ENCODE results near the gene TBC1D24. TPM values are rescaled to one million over a fixed set of nuclear protein-coding genes. Genes with fewer than 3 reads are reported as not detected.

Gene TBC1D24
- total RNA-seq, 1 experiment from 2014 or later = 24.6 TPM

- Histone ChIP-seq H3K9me2 (ENCODE audit: insufficient read depth) (no peaks in the 10 kb centered on the region), H3K27me3 (ENCODE audit: insufficient read depth, low read length) (no peaks in the 10 kb centered on the region), H3K4me1 (ENCODE audit: control insufficient read depth in 1 of 2, insufficient read depth in 2 of 2, low read length in 2 of 2) (no peaks in the 10 kb centered on the region), H3K4me2 (ENCODE audit: low read length) (no peak overlapping the region), H3K27ac (ENCODE audit: low read depth, low read length) (no peak overlapping the region), H3K9me3 (ENCODE audit: control insufficient read depth in 1 of 2, insufficient read depth in 1 of 2, low read depth in 1 of 2, low read length in 2 of 2) (no peaks in the 10 kb centered on the region), H4K20me1 (ENCODE audit: insufficient read depth) (no peaks in the 10 kb centered on the region), H3K79me2 (ENCODE audit: insufficient read depth, low read length) (peaks cover 17% of the 10 kb centered on the region; the same call in 1 of the 2 replicates), H2AFZ (ENCODE audit: low read depth, low read length, poor library complexity, severe bottlenecking) (no peak overlapping the region), H3K9ac (ENCODE audit: low read length) (no peak overlapping the region), H3K4me3 (replicated peaks in 1 of 2; ENCODE audit: low read depth in 1 of 2, low read length in 2 of 2) (no peak overlapping the region), H3K36me3 (ENCODE audit: control insufficient read depth in 1 of 2, insufficient read depth in 2 of 2, low read length in 2 of 2) (no peaks in the 10 kb centered on the region)
- RAD21 ChIA-PET (ENCODE audit: low non-redundant PET in 1 of 2, low total read pairs in 2 of 2, uncharacterized antibody in 2 of 2, unreplicated experiment in 2 of 2) = no interaction called here
- DNase-seq (ENCODE audit: low read depth, low spot score) (no peak), ATAC-seq (0 out of 2 replicates have a peak, but pooled peaks have one; percentile 10)
- CTCF ChIA-PET = no interaction called here
- POLR2A ChIA-PET = no interaction called here
- no peak for TF ChIP-seq EZH2 (IDR thresholded peaks at IDR 0.05)
- TF ChIP-seq, protein P1, sequence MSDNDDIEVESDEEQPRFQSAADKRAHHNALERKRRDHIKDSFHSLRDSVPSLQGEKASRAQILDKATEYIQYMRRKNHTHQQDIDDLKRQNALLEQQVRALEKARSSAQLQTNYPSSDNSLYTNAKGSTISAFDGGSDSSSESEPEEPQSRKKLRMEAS (IDR thresholded peaks at IDR 0.05) = no peak
- no peak for TF ChIP-seq SRF (IDR thresholded peaks at IDR 0.05; ENCODE audit: low read depth)
- TF ChIP-seq SP1 (IDR thresholded peaks at IDR 0.05; ENCODE audit: low read depth) = no peak
- TF ChIP-seq JUND (IDR thresholded peaks at IDR 0.05) = no peak
- no peak for TF ChIP-seq CEBPB (IDR thresholded peaks at IDR 0.05; ENCODE audit: low read depth)
- TF ChIP-seq ATF3 (IDR thresholded peaks at IDR 0.05) = no peak
- TF ChIP-seq EZH2phosphoT487 (IDR thresholded peaks at IDR 0.05; ENCODE audit: borderline replicate concordance) = no peak
- TF ChIP-seq ZBTB33 (IDR thresholded peaks at IDR 0.05; ENCODE audit: extremely low read depth, insufficient replicate concordance, low read length) = no peak
- no peak for TF ChIP-seq ZNF274 (IDR thresholded peaks at IDR 0.05; ENCODE audit: low read depth, low read length)
- no peak for TF ChIP-seq TCF7L2 (IDR thresholded peaks at IDR 0.05; ENCODE audit: borderline replicate concordance, extremely low read depth, insufficient read depth, insufficient read length)
- no peak for TF ChIP-seq RAD21 (IDR thresholded peaks at IDR 0.05; ENCODE audit: low read depth)
- TF ChIP-seq SIN3A (IDR thresholded peaks at IDR 0.05; ENCODE audit: low read depth) = no peak
- no peak for TF ChIP-seq FOSL1 (IDR thresholded peaks at IDR 0.05; ENCODE audit: low read depth)
- TF ChIP-seq, protein P2, sequence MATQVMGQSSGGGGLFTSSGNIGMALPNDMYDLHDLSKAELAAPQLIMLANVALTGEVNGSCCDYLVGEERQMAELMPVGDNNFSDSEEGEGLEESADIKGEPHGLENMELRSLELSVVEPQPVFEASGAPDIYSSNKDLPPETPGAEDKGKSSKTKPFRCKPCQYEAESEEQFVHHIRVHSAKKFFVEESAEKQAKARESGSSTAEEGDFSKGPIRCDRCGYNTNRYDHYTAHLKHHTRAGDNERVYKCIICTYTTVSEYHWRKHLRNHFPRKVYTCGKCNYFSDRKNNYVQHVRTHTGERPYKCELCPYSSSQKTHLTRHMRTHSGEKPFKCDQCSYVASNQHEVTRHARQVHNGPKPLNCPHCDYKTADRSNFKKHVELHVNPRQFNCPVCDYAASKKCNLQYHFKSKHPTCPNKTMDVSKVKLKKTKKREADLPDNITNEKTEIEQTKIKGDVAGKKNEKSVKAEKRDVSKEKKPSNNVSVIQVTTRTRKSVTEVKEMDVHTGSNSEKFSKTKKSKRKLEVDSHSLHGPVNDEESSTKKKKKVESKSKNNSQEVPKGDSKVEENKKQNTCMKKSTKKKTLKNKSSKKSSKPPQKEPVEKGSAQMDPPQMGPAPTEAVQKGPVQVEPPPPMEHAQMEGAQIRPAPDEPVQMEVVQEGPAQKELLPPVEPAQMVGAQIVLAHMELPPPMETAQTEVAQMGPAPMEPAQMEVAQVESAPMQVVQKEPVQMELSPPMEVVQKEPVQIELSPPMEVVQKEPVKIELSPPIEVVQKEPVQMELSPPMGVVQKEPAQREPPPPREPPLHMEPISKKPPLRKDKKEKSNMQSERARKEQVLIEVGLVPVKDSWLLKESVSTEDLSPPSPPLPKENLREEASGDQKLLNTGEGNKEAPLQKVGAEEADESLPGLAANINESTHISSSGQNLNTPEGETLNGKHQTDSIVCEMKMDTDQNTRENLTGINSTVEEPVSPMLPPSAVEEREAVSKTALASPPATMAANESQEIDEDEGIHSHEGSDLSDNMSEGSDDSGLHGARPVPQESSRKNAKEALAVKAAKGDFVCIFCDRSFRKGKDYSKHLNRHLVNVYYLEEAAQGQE (IDR thresholded peaks at IDR 0.05; ENCODE audit: low read depth) = no peak
- intact Hi-C loops (cut with micrococcal nuclease) = no loop called here
- no TSS peak for BruUV-seq (replicated peaks)
Observed at GRCh38 chr16:2482708-2483534, 8.0 kb downstream of the TBC1D24 start.
